ENCODE measurements around the gene PRPF40B.

Gene PRPF40B

GRCh38 chr12:49646871-49647654 lies 23.7 kb downstream of the PRPF40B start:
- intact Hi-C loops (cut with DNase I; ENCODE audit: low total_unique reads) = no loop called here
- TF ChIP-seq, protein P1, sequence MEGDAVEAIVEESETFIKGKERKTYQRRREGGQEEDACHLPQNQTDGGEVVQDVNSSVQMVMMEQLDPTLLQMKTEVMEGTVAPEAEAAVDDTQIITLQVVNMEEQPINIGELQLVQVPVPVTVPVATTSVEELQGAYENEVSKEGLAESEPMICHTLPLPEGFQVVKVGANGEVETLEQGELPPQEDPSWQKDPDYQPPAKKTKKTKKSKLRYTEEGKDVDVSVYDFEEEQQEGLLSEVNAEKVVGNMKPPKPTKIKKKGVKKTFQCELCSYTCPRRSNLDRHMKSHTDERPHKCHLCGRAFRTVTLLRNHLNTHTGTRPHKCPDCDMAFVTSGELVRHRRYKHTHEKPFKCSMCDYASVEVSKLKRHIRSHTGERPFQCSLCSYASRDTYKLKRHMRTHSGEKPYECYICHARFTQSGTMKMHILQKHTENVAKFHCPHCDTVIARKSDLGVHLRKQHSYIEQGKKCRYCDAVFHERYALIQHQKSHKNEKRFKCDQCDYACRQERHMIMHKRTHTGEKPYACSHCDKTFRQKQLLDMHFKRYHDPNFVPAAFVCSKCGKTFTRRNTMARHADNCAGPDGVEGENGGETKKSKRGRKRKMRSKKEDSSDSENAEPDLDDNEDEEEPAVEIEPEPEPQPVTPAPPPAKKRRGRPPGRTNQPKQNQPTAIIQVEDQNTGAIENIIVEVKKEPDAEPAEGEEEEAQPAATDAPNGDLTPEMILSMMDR (IDR thresholded peaks at IDR 0.05) = no peak
- Histone ChIP-seq H3K4me1 (peaks cover 0 to 22% (median 15%) of the 10 kb centered on the region in 4 donors), H3K27ac (peak overlapping the region; percentile 54 to 71), H3K9me3 (no peaks in the 10 kb centered on the region), H3K4me3 (no peak overlapping the region), H3K36me3 (peaks cover 17 to 94% (median 87%) of the 10 kb centered on the region in 3 donors), H3K27me3 (no peaks in the 10 kb centered on the region)
- DNase-seq = no peak

DNA sequence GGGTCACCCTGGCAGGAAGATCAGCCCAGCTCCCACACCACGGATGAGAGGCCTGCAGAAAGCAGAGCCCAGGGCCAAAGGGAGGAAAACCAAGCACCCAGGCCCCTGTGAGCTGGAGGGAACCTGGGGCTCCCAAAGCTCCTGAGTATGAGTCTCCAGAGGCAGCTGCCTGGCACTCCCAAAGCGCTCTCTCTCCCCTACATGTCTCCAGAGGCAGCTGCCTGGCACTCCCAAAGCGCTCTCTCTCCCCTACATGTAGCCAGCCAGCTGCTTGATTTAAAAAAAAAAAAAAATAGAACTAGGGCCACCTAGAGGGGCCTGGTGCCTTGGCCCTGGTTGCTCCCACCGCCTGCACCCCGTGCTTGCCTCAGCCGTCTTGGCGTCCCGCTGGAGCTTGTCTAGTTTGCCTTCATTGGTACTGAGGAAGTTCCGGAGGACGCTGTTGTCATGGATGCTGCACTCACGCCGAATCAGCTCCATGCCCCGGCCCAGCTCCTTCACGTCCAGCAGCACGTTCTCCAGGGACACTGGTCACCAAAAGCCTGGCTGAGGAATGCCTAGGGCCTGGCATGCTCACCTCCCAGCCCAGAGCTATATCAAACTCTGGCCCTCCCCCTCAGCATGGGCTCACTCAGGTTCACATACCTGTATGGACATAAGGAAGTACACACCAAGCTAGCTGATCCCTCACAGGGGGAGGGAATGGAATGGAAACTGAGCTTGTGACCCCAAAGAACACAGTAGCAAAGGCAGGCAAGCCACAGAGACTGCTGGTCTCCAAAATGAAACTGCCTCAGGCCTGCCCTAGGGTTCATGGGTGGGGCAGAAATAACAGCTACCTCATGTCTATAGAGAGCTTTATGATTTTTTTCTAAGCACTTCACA lies 24.7 kb downstream of the PRPF40B start:
- Histone ChIP-seq H3K27me3 (no peaks in the 10 kb centered on the region), H3K36me3 (peaks cover 15 to 90% (median 90%) of the 10 kb centered on the region in 3 donors), H3K9me3 (no peaks in the 10 kb centered on the region), H3K4me3 (no peak overlapping the region), H3K27ac (peak overlapping the region; percentile 54 to 71), H3K4me1 (peaks cover 0 to 22% (median 15%) of the 10 kb centered on the region in 4 donors)
- intact Hi-C loops (cut with DNase I; ENCODE audit: low total_unique reads) = no loop called here
- TF ChIP-seq, protein P1 (IDR thresholded peaks at IDR 0.05) = no peak
- DNase-seq = no peak

- peak overlapping the region; percentile 54 to 71 for H3K27ac ChIP-seq
- no peaks in the 10 kb centered on the region for H3K9me3 ChIP-seq
- intact Hi-C loops (cut with DNase I; ENCODE audit: low total_unique reads) = no loop called here
- DNase-seq = no peak
- no peaks in the 10 kb centered on the region for H3K27me3 ChIP-seq
- TF ChIP-seq, protein P1 (IDR thresholded peaks at IDR 0.05) = no peak
- H3K36me3 ChIP-seq = peaks cover 17 to 90% (median 90%) of the 10 kb centered on the region in 3 donors
- peaks cover 0 to 22% (median 15%) of the 10 kb centered on the region in 4 donors for H3K4me1 ChIP-seq
- H3K4me3 ChIP-seq = no peak overlapping the region
Observed at GRCh38 chr12:49648712-49649003, 25.3 kb downstream of the PRPF40B start.

DNA sequence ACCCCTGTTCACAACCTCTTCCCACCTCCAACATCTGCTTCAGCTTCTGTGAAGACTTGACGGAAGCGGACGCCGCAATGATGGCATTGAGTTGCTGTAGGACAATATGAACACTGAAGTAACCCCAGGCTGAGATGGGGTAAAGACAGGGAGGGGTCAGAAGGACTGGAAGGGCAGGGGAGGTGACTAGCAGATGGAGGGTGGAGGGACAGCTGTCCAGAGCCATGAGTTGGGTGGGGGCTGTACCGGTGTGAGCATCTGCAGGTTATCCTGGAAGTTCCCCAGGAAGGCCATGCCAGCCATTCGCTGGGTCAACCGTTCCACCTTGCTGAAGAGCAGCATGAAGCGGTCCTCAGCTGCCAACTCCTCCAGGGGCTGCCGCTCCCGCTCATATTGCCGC lies 26.1 kb downstream of the PRPF40B start:
- Histone ChIP-seq H3K4me3 (no peak overlapping the region), H3K9me3 (no peaks in the 10 kb centered on the region), H3K4me1 (peaks cover 0 to 22% (median 15%) of the 10 kb centered on the region in 4 donors), H3K36me3 (peaks cover 17 to 90% (median 90%) of the 10 kb centered on the region in 3 donors), H3K27me3 (no peaks in the 10 kb centered on the region), H3K27ac (no peak overlapping the region)
- intact Hi-C loops (cut with DNase I; ENCODE audit: low total_unique reads) = no loop called here
- no peak for DNase-seq
- TF ChIP-seq, protein P1 (IDR thresholded peaks at IDR 0.05) = no peak

- intact Hi-C loops (cut with DNase I; ENCODE audit: low total_unique reads) = no loop called here
- H3K4me1 ChIP-seq = peaks cover 0 to 22% (median 15%) of the 10 kb centered on the region in 4 donors
- H3K9me3 ChIP-seq = no peaks in the 10 kb centered on the region
- DNase-seq = no peak
- no peak overlapping the region for H3K27ac ChIP-seq
- H3K27me3 ChIP-seq = no peaks in the 10 kb centered on the region
- no peak overlapping the region for H3K4me3 ChIP-seq
- TF ChIP-seq, protein P1 (IDR thresholded peaks at IDR 0.05) = no peak
- peaks cover 17 to 95% (median 92%) of the 10 kb centered on the region in 3 donors for H3K36me3 ChIP-seq
Observed at GRCh38 chr12:49649892-49650291, 26.5 kb downstream of the PRPF40B start.
